H1 (cell line): Measurements from ENCODE around the gene OOSP2. TPM values are rescaled to one million over a fixed set of nuclear protein-coding genes. Genes with fewer than 3 reads are reported as not detected.

ENCODE experiments used
- CTCF ChIA-PET: fragments of 300-600 bp; sonication (Branson Sonifier 250); formaldehyde crosslinking; loops from one replicate; lab custom pipeline; 2021; ENCODE audit not compliant: partially characterized antibody; lab: Charles Lee
- POLR2A ChIA-PET: fragments of 300-600 bp; sonication (Branson Sonifier 250); formaldehyde crosslinking; loops from one replicate; lab custom pipeline; 2021; ENCODE audit warnings: inconsistent platforms; ENCODE audit not compliant: partially characterized antibody; lab: Charles Lee
- DNase-seq, 2 experiments: peaks; one replicate each; pipeline versions ENCODE4 v3.0.0 to v3.0.0-alpha.2; 2010 to 2022; ENCODE audit warnings: low spot score in 2 of 2, low read depth in 1 of 2, mixed read lengths in 1 of 2
- FAIRE-seq: peaks from 2 replicates; lab custom pipeline; 2011; peaks lifted over from hg19 to GRCh38; lab: Jason Lieb, UNC
- H2AFZ ChIP-seq: 2 replicates; pipeline ENCODE4 v1.8.1; 2012; ENCODE audit warnings: low read length, inconsistent platforms
- H2AK5ac ChIP-seq: 2 replicates; pipeline ENCODE4 v1.6.1; 2013; ENCODE audit warnings: low read depth, low read length
- H2BK120ac ChIP-seq: replicated peaks from 2 replicates; pipeline ENCODE3; 2013; ENCODE audit warnings: low read depth, low read length, inconsistent platforms
- H2BK12ac ChIP-seq: 2 replicates; pipeline ENCODE4 v1.6.1; 2013; ENCODE audit warnings: low read depth, low read length
- H2BK15ac ChIP-seq: 2 replicates; pipeline ENCODE4 v1.6.1; 2013; ENCODE audit warnings: low read length
- H2BK20ac ChIP-seq: 2 replicates; pipeline ENCODE4 v1.6.1; 2013; ENCODE audit warnings: low read length
- H2BK5ac ChIP-seq: 2 replicates; pipeline ENCODE4 v1.6.1; 2013; ENCODE audit warnings: low read depth, low read length
- H3K14ac ChIP-seq: 2 replicates; pipeline ENCODE4 v1.6.1; 2013; ENCODE audit warnings: inconsistent platforms; ENCODE audit not compliant: insufficient read length
- H3K18ac ChIP-seq: 2 replicates; pipeline ENCODE4 v1.6.1; 2013; ENCODE audit warnings: low read length; ENCODE audit errors: extremely low read depth
- H3K23ac ChIP-seq: 2 replicates; pipeline ENCODE4 v1.6.1; 2013; ENCODE audit warnings: inconsistent platforms; ENCODE audit not compliant: insufficient read length
- H3K23me2 ChIP-seq: 2 replicates; pipeline ENCODE4 v1.6.1; 2013; ENCODE audit warnings: low read depth, low read length
- H3K27ac ChIP-seq: 2 replicates; pipeline ENCODE4 v1.6.1; 2011; ENCODE audit warnings: low read depth, low read length, inconsistent platforms
- H3K27me3 ChIP-seq, 4 experiments: replicated peaks in 1 of 4; 1 replicate in 1 of 4; 2 replicates in 3 of 4; pipeline versions ENCODE4 v1.6.1 to v1.8.1; 2011 to 2013; ENCODE audit warnings: low read length in 3 of 4, mild to moderate bottlenecking in 3 of 4, inconsistent platforms in 2 of 4, mixed read lengths in 2 of 4, moderate library complexity in 1 of 4; ENCODE audit not compliant: control insufficient read depth in 3 of 4, insufficient read depth in 3 of 4; ENCODE audit errors: extremely low read depth in 1 of 4
- H3K36me3 ChIP-seq, 4 experiments: 2 replicates each; pipeline versions ENCODE4 v1.6.1 to v1.8.1; 2011 to 2013; ENCODE audit warnings: mild to moderate bottlenecking in 4 of 4, low read length in 3 of 4, moderate library complexity in 2 of 4, control low read depth in 1 of 4, inconsistent platforms in 1 of 4; ENCODE audit not compliant: insufficient read depth in 4 of 4, control insufficient read depth in 2 of 4
- H3K4ac ChIP-seq: replicated peaks from 2 replicates; pipeline ENCODE3; 2013; ENCODE audit warnings: low read length, low read depth, mixed read lengths, inconsistent platforms; ENCODE audit not compliant: insufficient read length
- H3K4me1 ChIP-seq, 4 experiments: replicated peaks in 1 of 4; 1 replicate in 1 of 4; 2 replicates in 3 of 4; pipeline versions ENCODE4 v1.6.1 to v1.8.1; 2011 to 2013; ENCODE audit warnings: low read length in 3 of 4, inconsistent platforms in 2 of 4, mixed read lengths in 1 of 4; ENCODE audit not compliant: insufficient read depth in 4 of 4, control insufficient read depth in 3 of 4
- H3K4me2 ChIP-seq, 2 experiments: 2 replicates each; pipeline versions ENCODE4 v1.6.1 to v1.8.1; 2011 to 2013; ENCODE audit warnings: low read depth in 2 of 2, low read length in 2 of 2, control low read depth in 1 of 2, inconsistent platforms in 1 of 2, mild to moderate bottlenecking in 1 of 2; ENCODE audit not compliant: insufficient read depth in 1 of 2
- H3K4me3 ChIP-seq, 4 experiments: fragments of 200-600, 300-600 bp in 1 of 4; sonication (generic), shearing (Covaris generic), sonication (Bioruptor Twin) in 1 of 4; 2 replicates each; pipeline versions ENCODE4 v1.5.1 to v1.8.1; 2011 to 2016; ENCODE audit warnings: low read length in 4 of 4, low read depth in 3 of 4, control low read depth in 2 of 4, inconsistent platforms in 2 of 4, mild to moderate bottlenecking in 2 of 4, mixed read lengths in 1 of 4, moderate library complexity in 1 of 4; ENCODE audit not compliant: insufficient read depth in 2 of 4; ENCODE audit errors: extremely low read depth in 1 of 4
- H3K56ac ChIP-seq: replicated peaks from 2 replicates; pipeline ENCODE3; 2013; ENCODE audit warnings: low read depth, mild to moderate bottlenecking, mixed read lengths, low read length, inconsistent platforms; ENCODE audit not compliant: insufficient read length
- H3K79me1 ChIP-seq: 2 replicates; pipeline ENCODE4 v1.6.1; 2013; ENCODE audit warnings: low read depth, low read length, control low read depth
- H3K79me2 ChIP-seq, 2 experiments: 2 replicates each; pipeline versions ENCODE4 v1.6.1 to v1.8.1; 2012 to 2013; ENCODE audit warnings: low read length in 2 of 2, mild to moderate bottlenecking in 2 of 2, inconsistent platforms in 1 of 2; ENCODE audit not compliant: insufficient read depth in 2 of 2, control insufficient read depth in 1 of 2
- H3K9ac ChIP-seq, 4 experiments: replicated peaks in 1 of 4; 1 replicate in 1 of 4; 2 replicates in 3 of 4; pipeline versions ENCODE4 v1.6.1 to v1.8.1; 2011 to 2013; ENCODE audit warnings: low read depth in 3 of 4, low read length in 3 of 4, control low read depth in 2 of 4, mild to moderate bottlenecking in 2 of 4, moderate library complexity in 2 of 4, inconsistent platforms in 1 of 4; ENCODE audit errors: extremely low read depth in 1 of 4
- H3K9me3 ChIP-seq, 2 experiments: 2 replicates each; pipeline versions ENCODE4 v1.6.1 to v1.8.1; 2012 to 2013; ENCODE audit warnings: mild to moderate bottlenecking in 2 of 2, moderate library complexity in 2 of 2, control low read depth in 1 of 2, inconsistent platforms in 1 of 2, low read depth in 1 of 2, low read length in 1 of 2, mixed read lengths in 1 of 2; ENCODE audit not compliant: insufficient read depth in 2 of 2
- H4K20me1 ChIP-seq, 2 experiments: replicated peaks in 1 of 2; 2 replicates each; pipeline versions ENCODE3 to v1.8.1; 2011 to 2013; ENCODE audit warnings: inconsistent platforms in 2 of 2, low read length in 2 of 2, mild to moderate bottlenecking in 1 of 2; ENCODE audit not compliant: insufficient read depth in 2 of 2, control insufficient read depth in 1 of 2
- H4K5ac ChIP-seq: 2 replicates; pipeline ENCODE4 v1.6.1; 2013; ENCODE audit warnings: low read length, low read depth, mixed read lengths, inconsistent platforms; ENCODE audit not compliant: insufficient read length
- H4K8ac ChIP-seq: 2 replicates; pipeline ENCODE4 v1.8.0; 2013; ENCODE audit warnings: mild to moderate bottlenecking, moderate library complexity, low read length, inconsistent platforms; ENCODE audit not compliant: insufficient read depth; ENCODE audit errors: extremely low read depth
- H4K91ac ChIP-seq: replicated peaks from 2 replicates; pipeline ENCODE3; 2013; ENCODE audit warnings: low read length, mixed read lengths, inconsistent platforms; ENCODE audit not compliant: insufficient read length
- CBX5 ChIP-seq: fragments of 300-800, 300-1000 bp; sonication (generic); IDR thresholded peaks from 2 replicates; pipeline ENCODE4 v1.7.1; 2016; ENCODE audit warnings: antibody characterized with exemption, low read length, low read depth
- CEBPB ChIP-seq: IDR thresholded peaks from 2 replicates; pipeline ENCODE4 v1.6.1; 2012; ENCODE audit warnings: low read depth, low read length
- GTF2F1 ChIP-seq: IDR thresholded peaks from 2 replicates; pipeline ENCODE4 v1.6.1; 2012; ENCODE audit warnings: low read depth, low read length, improper control_type of control experiment, borderline replicate concordance
- JUND ChIP-seq: IDR thresholded peaks from 2 replicates; pipeline ENCODE4 v1.6.1; 2011; ENCODE audit warnings: mild to moderate bottlenecking, improper control_type of control experiment, low read length
- MAFK ChIP-seq: IDR thresholded peaks from 2 replicates; pipeline ENCODE4 v1.6.1; 2012; ENCODE audit warnings: low read depth, mild to moderate bottlenecking, improper control_type of control experiment, low read length
- RXRA ChIP-seq: IDR thresholded peaks from 2 replicates; pipeline ENCODE4 v1.6.1; 2011; ENCODE audit warnings: low read depth, mild to moderate bottlenecking, low read length, moderate library complexity; ENCODE audit not compliant: insufficient read depth
- SAP30 ChIP-seq: fragments of 300-600 bp; sonication (generic); IDR thresholded peaks from 2 replicates; pipeline ENCODE4 v1.7.1; 2012; ENCODE audit warnings: low read length, moderate library complexity, mild to moderate bottlenecking, inconsistent platforms; ENCODE audit not compliant: insufficient read depth, insufficient replicate concordance
- TCF12 ChIP-seq: IDR thresholded peaks from 2 replicates; pipeline ENCODE4 v1.6.1; 2011; ENCODE audit warnings: low read depth, mild to moderate bottlenecking, low read length
- YY1 ChIP-seq: IDR thresholded peaks from 2 replicates; pipeline ENCODE4 v1.6.1; 2011; ENCODE audit warnings: low read depth, mild to moderate bottlenecking, low read length
- WGBS, 2 experiments: shearing (Covaris generic) in 1 of 2; methylation state at CpG; one replicate each; pipeline versions ENCODE4 v1.1.6 to v1.1.7; 2013 to 2015; ENCODE audit warnings: low lambda C conversion rate in 2 of 2, mixed read lengths in 2 of 2, inconsistent platforms in 1 of 2, low coverage in 1 of 2, missing lambda C conversion rate in 1 of 2; ENCODE audit not compliant: insufficient replicate concordance in 2 of 2, insufficient coverage in 1 of 2, insufficient read length in 1 of 2; ENCODE audit errors: extremely low coverage in 1 of 2, missing lambda C conversion rate in 1 of 2; 5-methylcytosine and 5-hydroxymethylcytosine counted together
- polyA plus RNA-seq, 7 experiments: library from polyadenylated mRNA; depleted of rRNA in 3 of 7; stranded (reverse) in 5 of 7; unstranded in 2 of 7; fragments of >200 nt in 5 of 7; fragments of 200-250 nt in 2 of 7; gene quantifications; 1 replicate in 5 of 7; 2 replicates in 1 of 7; 4 replicates in 1 of 7; pipeline versions ENCODE4 v1.2.1 to v1.2.3, GENCODE V29; 2011 to 2013; ENCODE audit warnings: missing spikeins in 2 of 7, mixed read lengths in 2 of 7
- total RNA-seq: library from RNA; stranded (reverse); fragmentation: NEBNext Ultra II Directional; extraction: Animal tissue kit (Norgen Biotek cat#: 25700); gene quantifications from 2 replicates; pipeline ENCODE4 v1.2.1, GENCODE V29; 2021

The OOSP2 gene
- total and polyA plus RNA-seq, 2 of the 8 experiments (the other 6 are each of a cell fraction or from before 2014, with no cell fraction given), result not detected

- Histone ChIP-seq H3K36me3 (no peaks in the 10 kb centered on the region), H2BK5ac (no peak overlapping the region), H2AFZ (no peak overlapping the region), H2AK5ac (no peak overlapping the region), H3K23me2 (no peaks in the 10 kb centered on the region), H3K4me1 (no peaks in the 10 kb centered on the region), H3K4me2 (no peak overlapping the region), H4K20me1 (no peaks in the 10 kb centered on the region), H4K5ac (no peak overlapping the region), H3K27me3 (no peaks in the 10 kb centered on the region), H3K79me1 (no peaks in the 10 kb centered on the region), H3K4ac (no peak overlapping the region), H3K9me3 (no peaks in the 10 kb centered on the region), H3K18ac (no peak overlapping the region), H3K9ac (no peak overlapping the region), H3K27ac (no peak overlapping the region), H3K56ac (no peak overlapping the region), H3K14ac (no peak overlapping the region), H4K8ac (no peak overlapping the region), H2BK12ac (no peak overlapping the region), H3K79me2 (no peaks in the 10 kb centered on the region), H3K23ac (no peak overlapping the region), H3K4me3 (no peak overlapping the region), H2BK15ac (no peak overlapping the region), H2BK120ac (no peak overlapping the region), H2BK20ac (no peak overlapping the region), H4K91ac (no peak overlapping the region)
- CTCF ChIA-PET, result no interaction called here
- 92% methylated on average over 1 of the region's 1 CpG; no CpG with 5 or more reads in 1 of the 2 experiments for WGBS, 2 experiments
- TF ChIP-seq YY1 (no peak), GTF2F1 (no peak), JUND (no peak), CEBPB (no peak), CBX5 (no peak), MAFK (no peak), SAP30 (no peak), TCF12 (no peak), RXRA (no peak)
- no peak for FAIRE-seq
- POLR2A ChIA-PET, result no interaction called here
- no peak for DNase-seq
Measured at GRCh38 chr11:60087239-60087638, 47.0 kb downstream of the OOSP2 start.
